Measurements from ENCODE around the gene USP19. TPM values are rescaled to one million over a fixed set of nuclear protein-coding genes. Genes with fewer than 3 reads are reported as not detected.

The USP19 gene
- total RNA-seq, 4 donors from 2014 or later: 30.7 to 63.5 (median 45.4) TPM

- ATAC-seq (ENCODE audit: low FRiP score): no peak
- no peak for DNase-seq (ENCODE audit: low spot score)
- TF ChIP-seq CTCF (IDR thresholded peaks at IDR 0.05): no peak
These were observed 32.8 kb upstream of the USP19 start for GRCh38 chr3:49153349-49153912.

- ATAC-seq (ENCODE audit: low FRiP score): no peak
These were observed 31.0 kb upstream of the USP19 start for GRCh38 chr3:49151610-49152009.

GRCh38 chr3:49148159-49148558, 27.5 kb upstream of the USP19 start:
- DNase-seq (ENCODE audit: low spot score) (no peak), ATAC-seq (ENCODE audit: low FRiP score) (no peak)
- no peak for TF ChIP-seq CTCF (IDR thresholded peaks at IDR 0.05)

More at GRCh38 chr3:49151610-49152009, 31.0 kb upstream of the USP19 start:
- no peak for TF ChIP-seq CTCF (IDR thresholded peaks at IDR 0.05)
- DNase-seq (ENCODE audit: low spot score): no peak

- no peak for DNase-seq (ENCODE audit: low spot score)
- no peak for ATAC-seq (ENCODE audit: low FRiP score)
- TF ChIP-seq CTCF (IDR thresholded peaks at IDR 0.05): no peak
These were observed 19.5 kb upstream of the USP19 start for GRCh38 chr3:49140080-49140479.

- no peak for TF ChIP-seq CTCF (IDR thresholded peaks at IDR 0.05)
- ATAC-seq (ENCODE audit: low FRiP score) (no peak), DNase-seq (ENCODE audit: low spot score) (no peak)
These were observed 14.9 kb upstream of the USP19 start for GRCh38 chr3:49135499-49135898.

- no peak for TF ChIP-seq CTCF (IDR thresholded peaks at IDR 0.05)
These were observed 14.0 kb upstream of the USP19 start for GRCh38 chr3:49134471-49135265.

More at GRCh38 chr3:49134471-49135265, 14.0 kb upstream of the USP19 start:
- DNase-seq (ENCODE audit: low spot score): no peak
- ATAC-seq (ENCODE audit: low FRiP score): no peak

All from omental fat pad (tissue), 4 donors.